H9 (cell line): ENCODE data around the gene PAQR7. TPM values are rescaled to one million over a fixed set of nuclear protein-coding genes. Genes with fewer than 3 reads are reported as not detected.
A peak's percentile ranks its signal among the peaks of the same experiment; 100 is the strongest.

Experiments used
- DNase-seq: peaks from one replicate; pipeline ENCODE4 v3.0.0-alpha.2; 2017
- H2AFZ ChIP-seq: one replicate; pipeline ENCODE4 v1.6.1; 2013; ENCODE audit warnings: mild to moderate bottlenecking, low read length, control low read depth, moderate library complexity
- H2AK5ac ChIP-seq: 2 replicates; pipeline ENCODE4 v1.6.1; 2013; ENCODE audit warnings: low read length, control low read depth, mixed read lengths; ENCODE audit not compliant: insufficient read length
- H2BK120ac ChIP-seq: one replicate; pipeline ENCODE4 v1.6.1; 2013; ENCODE audit warnings: low read depth, mild to moderate bottlenecking, low read length, control low read depth, inconsistent platforms; ENCODE audit not compliant: poor library complexity, severe bottlenecking
- H2BK12ac ChIP-seq: 2 replicates; pipeline ENCODE4 v1.6.1; 2013; ENCODE audit warnings: low read length, control low read depth, mixed read lengths, low read depth; ENCODE audit not compliant: insufficient read length
- H2BK15ac ChIP-seq: 2 replicates; pipeline ENCODE4 v1.6.1; 2013; ENCODE audit warnings: low read depth, low read length, control low read depth
- H2BK20ac ChIP-seq: one replicate; pipeline ENCODE4 v1.6.1; 2013; ENCODE audit warnings: low read depth, mild to moderate bottlenecking, low read length, control low read depth, inconsistent platforms; ENCODE audit not compliant: poor library complexity, severe bottlenecking
- H2BK5ac ChIP-seq: 2 replicates; pipeline ENCODE4 v1.6.1; 2013; ENCODE audit warnings: low read length, control low read depth, mixed read lengths; ENCODE audit not compliant: insufficient read length
- H3K14ac ChIP-seq: 2 replicates; pipeline ENCODE4 v1.6.1; 2013; ENCODE audit warnings: low read length, control low read depth; ENCODE audit not compliant: insufficient read depth
- H3K18ac ChIP-seq: 2 replicates; pipeline ENCODE4 v1.6.1; 2013; ENCODE audit warnings: low read depth, mild to moderate bottlenecking, mixed read lengths, low read length, control low read depth; ENCODE audit not compliant: insufficient read length
- H3K23ac ChIP-seq: 2 replicates; pipeline ENCODE4 v1.6.1; 2013; ENCODE audit warnings: low read length, control low read depth, mixed read lengths, low read depth; ENCODE audit not compliant: insufficient read length
- H3K23me2 ChIP-seq: 2 replicates; pipeline ENCODE4 v1.6.1; 2013; ENCODE audit warnings: low read depth, mild to moderate bottlenecking, mixed read lengths, low read length, control low read depth; ENCODE audit not compliant: insufficient read length, poor library complexity, severe bottlenecking
- H3K27ac ChIP-seq: 2 replicates; pipeline ENCODE4 v1.5.1; 2013; ENCODE audit warnings: low read length, control low read depth, mixed read lengths, low read depth; ENCODE audit not compliant: insufficient read length
- H3K27me3 ChIP-seq: 2 replicates; pipeline ENCODE4 v1.6.1; 2013; ENCODE audit warnings: low read length, control low read depth, inconsistent platforms; ENCODE audit not compliant: insufficient read depth
- H3K4ac ChIP-seq: 2 replicates; pipeline ENCODE4 v1.6.1; 2013; ENCODE audit warnings: low read depth, mild to moderate bottlenecking, control low read depth, inconsistent platforms, low read length, moderate library complexity
- H3K4me1 ChIP-seq: 2 replicates; pipeline ENCODE4 v1.6.1; 2013; ENCODE audit warnings: low read length, control low read depth, inconsistent platforms; ENCODE audit not compliant: insufficient read depth
- H3K4me2 ChIP-seq: 2 replicates; pipeline ENCODE4 v1.6.1; 2013; ENCODE audit warnings: low read length, control low read depth, mixed read lengths; ENCODE audit not compliant: insufficient read length, insufficient read depth
- H3K56ac ChIP-seq: 2 replicates; pipeline ENCODE4 v1.6.1; 2013; ENCODE audit warnings: low read depth, mild to moderate bottlenecking, mixed read lengths, low read length, control low read depth; ENCODE audit not compliant: insufficient read length
- H3K79me1 ChIP-seq: 2 replicates; pipeline ENCODE4 v1.6.1; 2013; ENCODE audit warnings: low read depth, mild to moderate bottlenecking, moderate library complexity, low read length, control low read depth, inconsistent platforms; ENCODE audit not compliant: insufficient read depth, poor library complexity, severe bottlenecking
- H3K79me2 ChIP-seq: 2 replicates; pipeline ENCODE4 v1.6.1; 2013; ENCODE audit warnings: low read length, control low read depth, inconsistent platforms; ENCODE audit not compliant: insufficient read depth
- H3K9ac ChIP-seq: 2 replicates; pipeline ENCODE4 v1.6.1; 2013; ENCODE audit warnings: low read length, control low read depth, mixed read lengths; ENCODE audit not compliant: insufficient read length; ENCODE audit errors: extremely low read depth
- H3K9me3 ChIP-seq: one replicate; pipeline ENCODE4 v1.6.1; 2013; ENCODE audit warnings: low read depth, low read length, inconsistent platforms; ENCODE audit not compliant: control insufficient read depth
- H3T11ph ChIP-seq: one replicate; pipeline ENCODE4 v1.6.1; 2013; ENCODE audit warnings: mild to moderate bottlenecking, low read length, control low read depth, inconsistent platforms
- H4K20me1 ChIP-seq: one replicate; pipeline ENCODE4 v1.6.1; 2013; ENCODE audit not compliant: control insufficient read depth, insufficient read length, insufficient read depth
- H4K5ac ChIP-seq: 2 replicates; pipeline ENCODE4 v1.6.1; 2013; ENCODE audit warnings: low read depth, mild to moderate bottlenecking, mixed read lengths, low read length, control low read depth; ENCODE audit not compliant: insufficient read length
- H4K8ac ChIP-seq: replicated peaks from 2 replicates; pipeline ENCODE4 v1.6.1; 2013; ENCODE audit warnings: low read length, control low read depth, mixed read lengths, low read depth; ENCODE audit not compliant: insufficient read length
- H4K91ac ChIP-seq: 2 replicates; pipeline ENCODE4 v1.6.1; 2013; ENCODE audit warnings: low read depth, mild to moderate bottlenecking, moderate library complexity, mixed read lengths, low read length, control low read depth; ENCODE audit not compliant: insufficient read length
- H3K27ac Mint-ChIP-seq, 3 experiments: 2 replicates in 2 of 3; 3 replicates in 1 of 3; pipeline ENCODE4 v1.8.0; 2020 to 2021; ENCODE audit warnings: mixed read lengths in 3 of 3, mild to moderate bottlenecking in 1 of 3, moderate library complexity in 1 of 3
- H3K27me3 Mint-ChIP-seq: 2 replicates; pipeline ENCODE4 v1.8.0; 2021; ENCODE audit warnings: low read depth, mild to moderate bottlenecking, moderate library complexity, mixed read lengths
- H3K36me3 Mint-ChIP-seq, 3 experiments: 2 replicates in 2 of 3; 3 replicates in 1 of 3; pipeline ENCODE4 v1.8.0; 2020 to 2021; ENCODE audit warnings: low read depth in 3 of 3, mixed read lengths in 3 of 3; ENCODE audit not compliant: insufficient read depth in 1 of 3
- H3K4me1 Mint-ChIP-seq, 2 experiments: 2 replicates each; pipeline ENCODE4 v1.8.0; 2020; ENCODE audit warnings: mixed read lengths in 2 of 2
- H3K4me3 Mint-ChIP-seq, 2 experiments: 2 replicates in 1 of 2; 3 replicates in 1 of 2; pipeline ENCODE4 v1.8.0; 2020 to 2021; ENCODE audit warnings: mild to moderate bottlenecking in 2 of 2, mixed read lengths in 2 of 2, moderate library complexity in 1 of 2
- H3K9me3 Mint-ChIP-seq, 2 experiments: 2 replicates in 1 of 2; 3 replicates in 1 of 2; pipeline ENCODE4 v1.8.0; 2020; ENCODE audit warnings: mild to moderate bottlenecking in 2 of 2, mixed read lengths in 2 of 2, moderate library complexity in 1 of 2
- WGBS: extraction: QIAGEN DNeasy Blood & Tissue Kit; methylation state at CpG from one replicate; pipeline ENCODE4 v1.1.7; 2013; ENCODE audit warnings: missing lambda C conversion rate, low lambda C conversion rate, mixed read lengths; ENCODE audit not compliant: insufficient read length; ENCODE audit errors: extremely low coverage; 5-methylcytosine and 5-hydroxymethylcytosine counted together
- total RNA-seq: library from RNA; stranded (reverse); gene quantifications from 2 replicates; pipeline ENCODE4 v1.2.1, GENCODE V29; 2021
- TF ChIP-seq, protein P1 (sequence below): fragments of 200-600 bp; sonication (generic); conservative IDR thresholded peaks from 3 replicates; pipeline ENCODE4 v1.8.0; 2021; ENCODE audit warnings: antibody characterized with exemption, mild to moderate bottlenecking

PAQR7 gene
- total RNA-seq, 1 experiment from 2014 or later, result 6.3 TPM

DNA sequence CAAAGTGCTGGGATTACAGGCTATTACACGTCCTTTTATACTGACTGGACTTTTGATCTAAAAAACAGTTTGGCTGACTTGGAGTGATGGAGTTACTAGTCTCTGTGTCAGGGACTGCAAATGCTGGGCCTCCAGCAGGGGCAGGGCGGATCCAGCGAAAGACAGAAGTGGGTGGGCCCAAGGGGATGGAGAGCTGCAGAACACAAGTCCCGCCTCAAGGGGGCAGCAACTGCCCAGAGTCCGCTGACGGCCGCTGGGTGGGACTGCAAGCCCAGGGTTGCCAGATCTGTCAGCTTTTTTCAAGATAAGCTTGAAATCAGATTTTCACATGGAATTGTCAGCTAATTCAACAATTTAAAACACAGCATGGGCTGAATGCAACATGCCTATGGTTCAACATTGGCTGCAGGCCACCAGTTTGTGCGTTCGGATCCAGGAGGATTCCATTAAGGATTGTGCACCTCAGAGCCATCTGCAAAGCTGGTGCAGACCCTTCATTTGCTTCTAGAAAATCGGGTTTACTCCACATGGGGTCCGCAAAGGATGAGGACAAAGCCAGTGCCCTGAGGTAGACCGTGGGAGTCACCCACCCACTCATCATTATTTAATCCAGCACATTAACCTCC, 20.0 kb upstream of the PAQR7 start:
- H3K9me3 ChIP-seq, result no peaks in the 10 kb centered on the region
- no peak overlapping the region for H3K9ac ChIP-seq
- no peak overlapping the region for H2AFZ ChIP-seq
- H3K4me1 Mint-ChIP-seq, result peaks cover 40 to 48% of the 10 kb centered on the region in 2 experiments
- H2BK15ac ChIP-seq, result no peak overlapping the region
- H3K4me1 ChIP-seq, result no peaks in the 10 kb centered on the region; the same call in 1 of the 2 replicates
- H4K91ac ChIP-seq, result no peak overlapping the region
- no peak overlapping the region for H3K4me2 ChIP-seq
- no peaks in the 10 kb centered on the region for H4K20me1 ChIP-seq
- H3K27ac ChIP-seq, result no peak overlapping the region
- no peak overlapping the region for H3K4ac ChIP-seq
- H3K27ac Mint-ChIP-seq, result peak overlapping the region in 1 of 3 experiments; percentile 80; a peak in 2 of 7 replicates
- H3K9me3 Mint-ChIP-seq, result no peaks in the 10 kb centered on the region
- no peaks in the 10 kb centered on the region for H3K79me1 ChIP-seq
- no peak overlapping the region for H4K5ac ChIP-seq
- H2AK5ac ChIP-seq, result no peak overlapping the region
- H3K4me3 Mint-ChIP-seq, result peak overlapping the region in 1 of 2 experiments; percentile 57; a peak in 3 of 5 replicates
- no peak overlapping the region for H3K56ac ChIP-seq
- no peak overlapping the region for H3K18ac ChIP-seq
- no peaks in the 10 kb centered on the region for H3K27me3 ChIP-seq
- no peak overlapping the region for H4K8ac ChIP-seq
- no peak overlapping the region for H2BK120ac ChIP-seq
- H3K23ac ChIP-seq, result no peak overlapping the region
- no peak overlapping the region for H2BK12ac ChIP-seq
- peaks cover 17 to 27% (median 21%) of the 10 kb centered on the region in 3 experiments for H3K36me3 Mint-ChIP-seq
- DNase-seq, result peak; percentile 92
- no peak overlapping the region for H3T11ph ChIP-seq
- TF ChIP-seq, protein P1, sequence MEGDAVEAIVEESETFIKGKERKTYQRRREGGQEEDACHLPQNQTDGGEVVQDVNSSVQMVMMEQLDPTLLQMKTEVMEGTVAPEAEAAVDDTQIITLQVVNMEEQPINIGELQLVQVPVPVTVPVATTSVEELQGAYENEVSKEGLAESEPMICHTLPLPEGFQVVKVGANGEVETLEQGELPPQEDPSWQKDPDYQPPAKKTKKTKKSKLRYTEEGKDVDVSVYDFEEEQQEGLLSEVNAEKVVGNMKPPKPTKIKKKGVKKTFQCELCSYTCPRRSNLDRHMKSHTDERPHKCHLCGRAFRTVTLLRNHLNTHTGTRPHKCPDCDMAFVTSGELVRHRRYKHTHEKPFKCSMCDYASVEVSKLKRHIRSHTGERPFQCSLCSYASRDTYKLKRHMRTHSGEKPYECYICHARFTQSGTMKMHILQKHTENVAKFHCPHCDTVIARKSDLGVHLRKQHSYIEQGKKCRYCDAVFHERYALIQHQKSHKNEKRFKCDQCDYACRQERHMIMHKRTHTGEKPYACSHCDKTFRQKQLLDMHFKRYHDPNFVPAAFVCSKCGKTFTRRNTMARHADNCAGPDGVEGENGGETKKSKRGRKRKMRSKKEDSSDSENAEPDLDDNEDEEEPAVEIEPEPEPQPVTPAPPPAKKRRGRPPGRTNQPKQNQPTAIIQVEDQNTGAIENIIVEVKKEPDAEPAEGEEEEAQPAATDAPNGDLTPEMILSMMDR, result peak; percentile 99
- H3K14ac ChIP-seq, result no peak overlapping the region
- no peaks in the 10 kb centered on the region for H3K27me3 Mint-ChIP-seq
- no peaks in the 10 kb centered on the region for H3K23me2 ChIP-seq
- no peaks in the 10 kb centered on the region for H3K79me2 ChIP-seq
- H2BK5ac ChIP-seq, result no peak overlapping the region
- WGBS, result no CpG with 5 or more reads among the region's 12 CpGs
- no peak overlapping the region for H2BK20ac ChIP-seq
